Mucosa of descending colon (tissue), 3 donors: ENCODE measurements around the gene ATP6V0C. TPM values are rescaled to one million over a fixed set of nuclear protein-coding genes. Genes with fewer than 3 reads are reported as not detected.
"Not testable (repeated sequence)": the region's sequence is repeated elsewhere in the genome, so short reads cannot be mapped to it uniquely, and the experiment has no call there.

ENCODE experiments used
- ATAC-seq: fragments of 200-7000 bp; cut with Tn5 transposase; one replicate; pipeline ENCODE4 v1.9.1; 2020; ENCODE audit warnings: mild to moderate bottlenecking, moderate library complexity
- DNase-seq, 3 donors: peaks; one replicate each; pipeline ENCODE4 v3.0.0-alpha.2; 2020
- H3K36me3 ChIP-seq: fragments of 200-600 bp; one replicate; pipeline ENCODE4 v1.8.0; 2021; ENCODE audit warnings: low read depth, mild to moderate bottlenecking
- H3K4me1 ChIP-seq: fragments of 200-600 bp; one replicate; pipeline ENCODE4 v1.8.0; 2021; ENCODE audit warnings: low read depth, mild to moderate bottlenecking
- H3K4me3 ChIP-seq: fragments of 200-600 bp; one replicate; pipeline ENCODE4 v1.8.0; 2021; ENCODE audit warnings: mild to moderate bottlenecking
- H3K9me3 ChIP-seq: fragments of 200-600 bp; one replicate; pipeline ENCODE4 v1.8.0; 2021; ENCODE audit warnings: mild to moderate bottlenecking
- CTCF ChIP-seq: fragments of 200-600 bp; IDR thresholded peaks from one replicate; pipeline ENCODE4 v1.8.0; 2022; ENCODE audit warnings: antibody characterized with exemption, mild to moderate bottlenecking
- intact Hi-C, 2 donors: fragments of 100-400 bp; cut with DNase I in 1 of 2; cut with micrococcal nuclease in 1 of 2; formaldehyde crosslinking; loops; one replicate each; pipeline versions ENCODE4 v1.11.0 to v1.11.1; 2022; cut with DNase I, micrococcal nuclease
- total RNA-seq, 3 donors: library from RNA; stranded (reverse); fragmentation: NEBNext Ultra II Directional in 2 of 3; extraction: Animal tissue kit (Norgen Biotek cat#: 25700) in 2 of 3; gene quantifications; one replicate each; pipeline versions ENCODE4 v1.2.1 to v1.2.4, GENCODE V29; 2021 to 2023
- donor health status: DM: no; HTN: no; CAD: no; lungs with moderate emphysema.
- donor health status: DM: no; HTN: no; CAD: no.
- donor health status: DM: no; HTN: yes; CAD: no.

ATP6V0C gene
- total RNA-seq, 3 donors from 2014 or later, result 171 to 261 (median 201) TPM

- no peak for TF ChIP-seq CTCF
- Histone ChIP-seq H3K36me3 (no peaks in the 10 kb centered on the region), H3K9me3 (no peaks in the 10 kb centered on the region), H3K4me1 (peaks cover 7% of the 10 kb centered on the region), H3K4me3 (peak overlapping the region; percentile 19)
- DNase-seq (peak; percentile 89 to 92 (median 92)), ATAC-seq (peak; percentile 63)
- intact Hi-C loops, result no loop called here
Observed at GRCh38 chr16:2532494-2533141, 18.9 kb downstream of the ATP6V0C start.

- DNase-seq, result peak in 1 of 3 donors; percentile 55
- intact Hi-C loops, ATAC-seq, H3K4me1 ChIP-seq, H3K4me3 ChIP-seq, H3K9me3 ChIP-seq, H3K36me3 ChIP-seq: not testable (repeated sequence)
Observed at GRCh38 chr16:2533142-2533755, 19.5 kb downstream of the ATP6V0C start.

GRCh38 chr16:2533912-2534311 lies 20.2 kb downstream of the ATP6V0C start:
- DNase-seq (peak in 1 of 3 donors; percentile 44), ATAC-seq (no peak)
- peaks cover 10% of the 10 kb centered on the region for H3K4me1 ChIP-seq
- no peak overlapping the region for H3K4me3 ChIP-seq
- H3K36me3 ChIP-seq, result no peaks in the 10 kb centered on the region
- TF ChIP-seq CTCF, result no peak
- no peaks in the 10 kb centered on the region for H3K9me3 ChIP-seq
- intact Hi-C loops, result no loop called here

GRCh38 chr16:2534335-2534734 lies 20.6 kb downstream of the ATP6V0C start:
- peaks cover 14% of the 10 kb centered on the region for H3K4me1 ChIP-seq
- H3K36me3 ChIP-seq, DNase-seq, intact Hi-C loops, ATAC-seq, H3K4me3 ChIP-seq, H3K9me3 ChIP-seq: not testable (repeated sequence)

- intact Hi-C loops, result no loop called here
- TF ChIP-seq CTCF, result no peak
- DNase-seq (peak; percentile 29 to 64 (median 40)), ATAC-seq (no peak)
- H3K9me3 ChIP-seq, result no peaks in the 10 kb centered on the region
- no peak overlapping the region for H3K4me3 ChIP-seq
- H3K4me1 ChIP-seq, result peaks cover 26% of the 10 kb centered on the region
- no peaks in the 10 kb centered on the region for H3K36me3 ChIP-seq
Observed at GRCh38 chr16:2535625-2536013, 21.9 kb downstream of the ATP6V0C start.

- TF ChIP-seq CTCF, result no peak
- Histone ChIP-seq H3K4me1 (peaks cover 33% of the 10 kb centered on the region), H3K36me3 (no peaks in the 10 kb centered on the region), H3K4me3 (peak within 1 kb of the TSS; percentile 68), H3K9me3 (no peaks in the 10 kb centered on the region)
- intact Hi-C loops, result no loop called here
- peak; percentile 93 to 97 (median 97) for DNase-seq
- peak; percentile 88 for ATAC-seq
Observed at GRCh38 chr16:2537451-2538379, 24.0 kb downstream of the ATP6V0C start, which contains the start of gene PDPK1. PDPK1 (plus strand) TSS chr16:2538021; CDS start chr16:2538113, 92 bp downstream.

- H3K36me3 ChIP-seq, H3K9me3 ChIP-seq, intact Hi-C loops, H3K4me3 ChIP-seq, ATAC-seq: not testable (repeated sequence)
- peak in 2 of 3 donors; percentile 6 to 40 for DNase-seq
- peaks cover 33% of the 10 kb centered on the region for H3K4me1 ChIP-seq
Observed at GRCh38 chr16:2539192-2539844, 25.6 kb downstream of the ATP6V0C start.

- H3K4me3 ChIP-seq, intact Hi-C loops, H3K36me3 ChIP-seq, H3K9me3 ChIP-seq, ATAC-seq: not testable (repeated sequence)
- H3K4me1 ChIP-seq, result peaks cover 33% of the 10 kb centered on the region
- DNase-seq, result peak; percentile 40 to 62 (median 40)
Observed at GRCh38 chr16:2539845-2540458, 26.2 kb downstream of the ATP6V0C start.

GRCh38 chr16:2540912-2541311 lies 27.2 kb downstream of the ATP6V0C start:
- intact Hi-C loops, DNase-seq, H3K9me3 ChIP-seq, H3K4me3 ChIP-seq, ATAC-seq, H3K36me3 ChIP-seq: not testable (repeated sequence)
- peaks cover 33% of the 10 kb centered on the region for H3K4me1 ChIP-seq
